Measurements from ENCODE around the gene ARL17B. TPM values are rescaled to one million over a fixed set of nuclear protein-coding genes. Genes with fewer than 3 reads are reported as not detected.
A peak's percentile ranks its signal among the peaks of the same experiment; 100 is the strongest.
"Not testable (repeated sequence)": the region's sequence is repeated elsewhere in the genome, so short reads cannot be mapped to it uniquely, and the experiment has no call there.

Gene ARL17B
- 10 to 100 TPM; 15.2 to 20.7 (median 17.2) TPM for polyA plus RNA-seq

GRCh38 chr17:46361755-46362154 is at the start of gene ARL17B:
Gene ARL17B (minus strand): TSS chr17:46361766. CDS start chr17:46358397, 3,369 bp downstream.
- DNase-seq: peak; percentile 88 to 92 (median 89)
- H3K4me1 Mint-ChIP-seq; H3K9me3 Mint-ChIP-seq; H3K27me3 Mint-ChIP-seq (ENCODE audit: low read depth in 3 of 3); H3K36me3 Mint-ChIP-seq: not testable (repeated sequence)
- Mint-ChIP-seq H3K4me3 (peak within 1 kb of the TSS in 2 of 5 donors; percentile 30 to 64), H3K27ac (peak within 1 kb of the TSS in 1 of 6 donors; percentile 40)

- not testable (repeated sequence) for H3K4me3 Mint-ChIP-seq; H3K27me3 Mint-ChIP-seq (ENCODE audit: low read depth in 3 of 3)
Observed at GRCh38 chr17:46409864-46410263, 48.3 kb upstream of the ARL17B start.

GRCh38 chr17:46407155-46407554 is 45.6 kb upstream of the ARL17B start:
- H3K4me1 Mint-ChIP-seq; H3K27ac Mint-ChIP-seq; H3K9me3 Mint-ChIP-seq; H3K4me3 Mint-ChIP-seq; DNase-seq; H3K36me3 Mint-ChIP-seq; H3K27me3 Mint-ChIP-seq (ENCODE audit: low read depth in 3 of 3): not testable (repeated sequence)

More at GRCh38 chr17:46409864-46410263, 48.3 kb upstream of the ARL17B start:
- DNase-seq, H3K4me1 Mint-ChIP-seq, H3K27ac Mint-ChIP-seq, H3K36me3 Mint-ChIP-seq, H3K9me3 Mint-ChIP-seq: not testable (repeated sequence)

- H3K27ac Mint-ChIP-seq; H3K4me1 Mint-ChIP-seq; H3K4me3 Mint-ChIP-seq; H3K27me3 Mint-ChIP-seq (ENCODE audit: low read depth in 3 of 3); H3K36me3 Mint-ChIP-seq; DNase-seq; H3K9me3 Mint-ChIP-seq: not testable (repeated sequence)
Observed at GRCh38 chr17:46401033-46401787, 39.6 kb upstream of the ARL17B start.

- H3K27ac Mint-ChIP-seq; H3K27me3 Mint-ChIP-seq (ENCODE audit: low read depth in 3 of 3); H3K4me3 Mint-ChIP-seq; H3K4me1 Mint-ChIP-seq; H3K36me3 Mint-ChIP-seq; DNase-seq; H3K9me3 Mint-ChIP-seq: not testable (repeated sequence)
Observed at GRCh38 chr17:46400543-46400942, 39.0 kb upstream of the ARL17B start.

- H3K9me3 Mint-ChIP-seq; H3K27ac Mint-ChIP-seq; H3K4me3 Mint-ChIP-seq; H3K36me3 Mint-ChIP-seq; DNase-seq; H3K27me3 Mint-ChIP-seq (ENCODE audit: low read depth in 3 of 3); H3K4me1 Mint-ChIP-seq: not testable (repeated sequence)
Observed at GRCh38 chr17:46399993-46400392, 38.4 kb upstream of the ARL17B start.

GRCh38 chr17:46396292-46396691 is 34.7 kb upstream of the ARL17B start:
- not testable (repeated sequence) for H3K9me3 Mint-ChIP-seq; H3K27ac Mint-ChIP-seq; DNase-seq; H3K4me1 Mint-ChIP-seq; H3K4me3 Mint-ChIP-seq; H3K27me3 Mint-ChIP-seq (ENCODE audit: low read depth in 3 of 3); H3K36me3 Mint-ChIP-seq

GRCh38 chr17:46393702-46394101 is 32.1 kb upstream of the ARL17B start:
- not testable (repeated sequence) for H3K4me3 Mint-ChIP-seq; DNase-seq; H3K27ac Mint-ChIP-seq; H3K27me3 Mint-ChIP-seq (ENCODE audit: low read depth in 3 of 3); H3K36me3 Mint-ChIP-seq; H3K9me3 Mint-ChIP-seq; H3K4me1 Mint-ChIP-seq

- H3K27me3 Mint-ChIP-seq (ENCODE audit: low read depth in 3 of 3); DNase-seq; H3K36me3 Mint-ChIP-seq; H3K4me3 Mint-ChIP-seq; H3K9me3 Mint-ChIP-seq; H3K27ac Mint-ChIP-seq; H3K4me1 Mint-ChIP-seq: not testable (repeated sequence)
Observed at GRCh38 chr17:46385491-46385890, 23.9 kb upstream of the ARL17B start.

- H3K27me3 Mint-ChIP-seq (ENCODE audit: low read depth in 3 of 3); H3K27ac Mint-ChIP-seq; H3K4me1 Mint-ChIP-seq; H3K36me3 Mint-ChIP-seq; DNase-seq; H3K4me3 Mint-ChIP-seq; H3K9me3 Mint-ChIP-seq: not testable (repeated sequence)
Observed at GRCh38 chr17:46383118-46383517, 21.6 kb upstream of the ARL17B start.

- not testable (repeated sequence) for DNase-seq; H3K27me3 Mint-ChIP-seq (ENCODE audit: low read depth in 3 of 3)
Observed at GRCh38 chr17:46373418-46373817, 11.9 kb upstream of the ARL17B start.

GRCh38 chr17:46372236-46373229 is 11.0 kb upstream of the ARL17B start:
- H3K36me3 Mint-ChIP-seq; H3K4me3 Mint-ChIP-seq; H3K27ac Mint-ChIP-seq; DNase-seq; H3K4me1 Mint-ChIP-seq; H3K9me3 Mint-ChIP-seq; H3K27me3 Mint-ChIP-seq (ENCODE audit: low read depth in 3 of 3): not testable (repeated sequence)

More at GRCh38 chr17:46373418-46373817, 11.9 kb upstream of the ARL17B start:
- not testable (repeated sequence) for H3K4me3 Mint-ChIP-seq, H3K4me1 Mint-ChIP-seq, H3K9me3 Mint-ChIP-seq, H3K27ac Mint-ChIP-seq, H3K36me3 Mint-ChIP-seq

- not testable (repeated sequence) for H3K4me3 Mint-ChIP-seq; H3K36me3 Mint-ChIP-seq; H3K4me1 Mint-ChIP-seq; H3K27me3 Mint-ChIP-seq (ENCODE audit: low read depth in 3 of 3); DNase-seq; H3K9me3 Mint-ChIP-seq; H3K27ac Mint-ChIP-seq
Observed at GRCh38 chr17:46367520-46367919, 6.0 kb upstream of the ARL17B start.

- not testable (repeated sequence) for H3K4me1 Mint-ChIP-seq; H3K9me3 Mint-ChIP-seq; DNase-seq; H3K27me3 Mint-ChIP-seq (ENCODE audit: low read depth in 3 of 3); H3K27ac Mint-ChIP-seq; H3K36me3 Mint-ChIP-seq; H3K4me3 Mint-ChIP-seq
Observed at GRCh38 chr17:46361145-46361735, 326 bp downstream of the ARL17B start.
